ENCODE measurements around the gene ETV7. TPM values are rescaled to one million over a fixed set of nuclear protein-coding genes. Genes with fewer than 3 reads are reported as not detected.

ETV7 gene
- total and polyA plus RNA-seq, 2 experiments from 2014 or later = 0.47 to 1.2 TPM

DNA sequence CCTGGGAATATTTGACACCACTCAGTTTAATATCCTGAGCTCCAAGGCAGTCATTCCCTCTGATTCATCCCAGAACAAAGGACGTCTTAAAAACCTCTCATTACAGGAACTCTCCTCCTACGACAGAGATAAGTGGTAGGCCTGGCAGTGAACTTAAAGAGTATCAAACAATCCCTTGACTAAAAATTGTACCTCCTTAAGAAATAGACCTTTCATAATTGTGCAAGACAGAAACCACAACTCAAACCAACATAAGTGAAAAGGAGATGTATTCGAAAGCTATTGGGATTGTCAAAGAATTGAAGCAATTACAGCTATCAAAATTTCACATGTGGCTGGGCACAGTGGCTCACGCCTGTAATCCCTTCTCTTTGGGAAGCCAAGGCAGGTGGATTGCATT lies 31.6 kb downstream of the ETV7 start:
- no peak overlapping the region for H3K4me2 ChIP-seq
- Mint-ChIP-seq H3K27me3 (ENCODE audit: insufficient read depth, low read depth, poor library complexity) (peaks cover 6% of the 10 kb centered on the region), H3K4me1 (no peaks in the 10 kb centered on the region), H3K9me3 (no peaks in the 10 kb centered on the region; the same call in 1 of the 3 replicates), H3K27ac (no peak overlapping the region), H3K4me3 (no peak overlapping the region), H3K36me3 (ENCODE audit: low read depth) (no peaks in the 10 kb centered on the region; the same call in 2 of the 3 replicates)
- H3F3A ChIP-seq (replicated peaks; ENCODE audit: low read depth) = no peaks in the 10 kb centered on the region
- no peak overlapping the region for H3K27ac ChIP-seq (ENCODE audit: low read depth)
- ATAC-seq = no peak
- H3K36me3 ChIP-seq (ENCODE audit: insufficient read depth) = no peaks in the 10 kb centered on the region
- no peak for DNase-seq (ENCODE audit: low spot score)
- H3K4me1 ChIP-seq (ENCODE audit: insufficient read depth) = no peaks in the 10 kb centered on the region
- H2AFZ ChIP-seq = no peak overlapping the region
- TF ChIP-seq, protein P1, sequence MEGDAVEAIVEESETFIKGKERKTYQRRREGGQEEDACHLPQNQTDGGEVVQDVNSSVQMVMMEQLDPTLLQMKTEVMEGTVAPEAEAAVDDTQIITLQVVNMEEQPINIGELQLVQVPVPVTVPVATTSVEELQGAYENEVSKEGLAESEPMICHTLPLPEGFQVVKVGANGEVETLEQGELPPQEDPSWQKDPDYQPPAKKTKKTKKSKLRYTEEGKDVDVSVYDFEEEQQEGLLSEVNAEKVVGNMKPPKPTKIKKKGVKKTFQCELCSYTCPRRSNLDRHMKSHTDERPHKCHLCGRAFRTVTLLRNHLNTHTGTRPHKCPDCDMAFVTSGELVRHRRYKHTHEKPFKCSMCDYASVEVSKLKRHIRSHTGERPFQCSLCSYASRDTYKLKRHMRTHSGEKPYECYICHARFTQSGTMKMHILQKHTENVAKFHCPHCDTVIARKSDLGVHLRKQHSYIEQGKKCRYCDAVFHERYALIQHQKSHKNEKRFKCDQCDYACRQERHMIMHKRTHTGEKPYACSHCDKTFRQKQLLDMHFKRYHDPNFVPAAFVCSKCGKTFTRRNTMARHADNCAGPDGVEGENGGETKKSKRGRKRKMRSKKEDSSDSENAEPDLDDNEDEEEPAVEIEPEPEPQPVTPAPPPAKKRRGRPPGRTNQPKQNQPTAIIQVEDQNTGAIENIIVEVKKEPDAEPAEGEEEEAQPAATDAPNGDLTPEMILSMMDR (conservative IDR thresholded peaks at IDR 0.05; ENCODE audit: low read depth in 2 of 2) = no peak
- no peak for TF ChIP-seq EZH2phosphoT487 (IDR thresholded peaks at IDR 0.05; ENCODE audit: unreplicated experiment)
- no peak for TF ChIP-seq ETS1 (IDR thresholded peaks at IDR 0.05)
- TF ChIP-seq ZNF462 (CRISPR knock-in tag; IDR thresholded peaks at IDR 0.05) = no peak
- TF ChIP-seq JUNB (IDR thresholded peaks at IDR 0.05; ENCODE audit: unreplicated experiment) = no peak
- TF ChIP-seq REST (IDR thresholded peaks at IDR 0.05; ENCODE audit: unreplicated experiment) = no peak
- no peak for TF ChIP-seq CREB1 (CRISPR knock-in tag; IDR thresholded peaks at IDR 0.05; ENCODE audit: low read depth)
- TF ChIP-seq POLR2AphosphoS5 (IDR thresholded peaks at IDR 0.05; ENCODE audit: low read depth) = no peak
- TF ChIP-seq NANOG (IDR thresholded peaks at IDR 0.05; ENCODE audit: borderline replicate concordance) = no peak
- no peak for TF ChIP-seq ZNF114 (CRISPR knock-in tag; IDR thresholded peaks at IDR 0.05)
- no peak for TF ChIP-seq ZNF331 (CRISPR knock-in tag; IDR thresholded peaks at IDR 0.05; ENCODE audit: low read depth)
- no peak for TF ChIP-seq STAT1 (IDR thresholded peaks at IDR 0.05; ENCODE audit: unreplicated experiment)
- no peak for TF ChIP-seq EZH2 (IDR thresholded peaks at IDR 0.05; ENCODE audit: low read depth, unreplicated experiment)
- H3K27me3 ChIP-seq (ENCODE audit: insufficient read depth) = no peaks in the 10 kb centered on the region
- H3K9me2 ChIP-seq (ENCODE audit: insufficient read depth) = no peaks in the 10 kb centered on the region
- H4K20me1 ChIP-seq (replicated peaks; ENCODE audit: insufficient read depth) = no peaks in the 10 kb centered on the region
- H3K79me2 ChIP-seq (replicated peaks; ENCODE audit: insufficient read depth) = no peaks in the 10 kb centered on the region
- H3K4me3 ChIP-seq = no peak overlapping the region
